K562 (cell line): Measurements from ENCODE around the gene PPM1E. TPM values are rescaled to one million over a fixed set of nuclear protein-coding genes. Genes with fewer than 3 reads are reported as not detected.

Experiments used
- ATAC-seq: fragments of 200-7000 bp; cut with Tn5 transposase; 3 replicates; pipeline ENCODE4 v1.9.1; 2020; ENCODE audit warnings: moderate library complexity
- BruUV-seq: library from RNA; stranded (reverse); fragments of 400-500 nt; replicated peaks from 2 replicates; lab custom pipeline; 2021; lab: Mats Ljungman, UMichigan
- CTCF ChIA-PET: fragments of 300-600 bp; formaldehyde crosslinking; extraction: SDS; loops from one replicate; lab custom pipeline; 2021; ENCODE audit warnings: low intra/inter-chr PET ratio; lab: Yijun Ruan, JAX
- POLR2A ChIA-PET: fragments of 300-600, 350-650 bp; sonication (Branson Sonifier 250); formaldehyde crosslinking; extraction: SDS; loops from one replicate; lab custom pipeline; 2021; ENCODE audit warnings: antibody characterized with exemption, inconsistent platforms; lab: Yijun Ruan, JAX
- DNase-seq, 4 experiments: peaks; one replicate each; pipeline versions ENCODE4 v3.0.0 to v3.0.0-alpha.2; 2011 to 2018; ENCODE audit warnings: low spot score in 3 of 4, mixed read lengths in 3 of 4; ENCODE audit errors: extremely low read depth in 1 of 4
- FAIRE-seq: peaks from 2 replicates; lab custom pipeline; 2011; peaks lifted over from hg19 to GRCh38; lab: Jason Lieb, UNC
- H2AFZ ChIP-seq: 2 replicates; pipeline ENCODE4 v1.6.0; 2011; ENCODE audit warnings: low read depth, low read length, control low read depth, inconsistent platforms
- H3K27ac ChIP-seq: fragments of 200-600 bp; 3 replicates; pipeline ENCODE4 v1.8.0; 2011; ENCODE audit warnings: low read depth, mild to moderate bottlenecking, control low read depth, inconsistent platforms, low read length, moderate library complexity, mixed read lengths; ENCODE audit errors: extremely low read depth
- H3K27me3 ChIP-seq, 2 experiments: fragments of 300-600 bp in 1 of 2; 2 replicates in 1 of 2; 3 replicates in 1 of 2; pipeline versions ENCODE4 v1.6.0 to v1.8.0; 2011; ENCODE audit warnings: inconsistent platforms in 2 of 2, low read length in 2 of 2, mild to moderate bottlenecking in 1 of 2, mixed read lengths in 1 of 2, moderate library complexity in 1 of 2; ENCODE audit not compliant: control insufficient read depth in 2 of 2, insufficient read depth in 2 of 2
- H3K36me3 ChIP-seq: fragments of 300-600 bp; 3 replicates; pipeline ENCODE4 v1.8.0; 2011; ENCODE audit warnings: mild to moderate bottlenecking, low read length, inconsistent platforms; ENCODE audit not compliant: control insufficient read depth, insufficient read depth
- H3K4me1 ChIP-seq, 2 experiments: fragments of 200-600 bp in 1 of 2; replicated peaks in 1 of 2; 2 replicates in 1 of 2; 3 replicates in 1 of 2; pipeline versions ENCODE4 v1.5.1 to v1.8.0; 2011; ENCODE audit warnings: inconsistent platforms in 2 of 2, low read length in 2 of 2, mild to moderate bottlenecking in 1 of 2, mixed read lengths in 1 of 2, moderate library complexity in 1 of 2; ENCODE audit not compliant: control insufficient read depth in 2 of 2, insufficient read depth in 2 of 2
- H3K4me2 ChIP-seq: 2 replicates; pipeline ENCODE4 v1.6.1; 2011; ENCODE audit warnings: low read length, control low read depth, inconsistent platforms, mixed read lengths; ENCODE audit not compliant: insufficient read depth
- H3K4me3 ChIP-seq: fragments of 200-600 bp; sonication (generic), shearing (Covaris generic); 2 replicates; pipeline ENCODE4 v1.5.1; 2016; ENCODE audit warnings: control low read depth, inconsistent platforms
- H3K79me2 ChIP-seq: fragments of 200-600 bp; 3 replicates; pipeline ENCODE4 v1.8.0; 2011; ENCODE audit warnings: low read length, inconsistent platforms; ENCODE audit not compliant: control insufficient read depth, insufficient read depth
- H3K9ac ChIP-seq, 2 experiments: 2 replicates each; pipeline versions ENCODE4 v1.6.0 to v1.6.1; 2011; ENCODE audit warnings: low read depth in 2 of 2, low read length in 2 of 2, control low read depth in 1 of 2, inconsistent platforms in 1 of 2, mild to moderate bottlenecking in 1 of 2, mixed read lengths in 1 of 2; ENCODE audit not compliant: insufficient read depth in 1 of 2
- H3K9me1 ChIP-seq: one replicate; pipeline ENCODE4 v1.6.0; 2011; ENCODE audit warnings: inconsistent platforms, mild to moderate bottlenecking, low read length, moderate library complexity; ENCODE audit not compliant: control insufficient read depth, insufficient read depth
- H3K9me3 ChIP-seq: replicated peaks from 2 replicates; pipeline ENCODE4 v1.5.1; 2011; ENCODE audit warnings: low read depth, low read length, inconsistent platforms; ENCODE audit not compliant: control insufficient read depth, insufficient read depth
- H4K20me1 ChIP-seq: replicated peaks from 2 replicates; pipeline ENCODE4 v1.6.1; 2011; ENCODE audit warnings: low read length, inconsistent platforms, mixed read lengths; ENCODE audit not compliant: control insufficient read depth, insufficient read depth
- CCNT2 ChIP-seq: IDR thresholded peaks from 2 replicates; pipeline ENCODE4 v1.6.1; 2011; ENCODE audit warnings: borderline replicate concordance, low read depth, mild to moderate bottlenecking, moderate library complexity, mixed read lengths, low read length; ENCODE audit not compliant: insufficient read length; ENCODE audit errors: extremely low read depth
- FOXA3 ChIP-seq, 2 experiments: fragments of 450-650 bp in 1 of 2; sonication (generic) in 1 of 2; formaldehyde crosslinking; IDR thresholded peaks in 1 of 2; conservative IDR thresholded peaks in 1 of 2; 2 replicates each; pipeline versions ENCODE4 v1.4.0 to v1.8.0; 2020 to 2022; ENCODE audit warnings: mild to moderate bottlenecking in 2 of 2, missing genetic modification reagents in 1 of 2
- LARP7 ChIP-seq: fragments of 450-650 bp; IDR thresholded peaks from 2 replicates; pipeline ENCODE4 v1.6.1; 2016
- PHTF2 ChIP-seq: fragments of 250-450 bp; sonication (Bioruptor Pico); IDR thresholded peaks from 2 replicates; pipeline ENCODE4 v1.5.0; 2021; ENCODE audit warnings: mild to moderate bottlenecking
- POLR2H ChIP-seq: IDR thresholded peaks from 2 replicates; pipeline ENCODE4 v1.6.1; 2016; ENCODE audit warnings: missing genetic modification characterization, low read depth, mild to moderate bottlenecking, control low read depth, missing compliant biosample characterization, moderate library complexity
- PPARD ChIP-seq: fragments of 250-450 bp; sonication (Bioruptor Pico); IDR thresholded peaks from 2 replicates; pipeline ENCODE4 v1.8.0; 2022; ENCODE audit warnings: inconsistent platforms, mild to moderate bottlenecking, moderate library complexity
- ZZZ3 ChIP-seq: fragments of 450-650 bp; IDR thresholded peaks from 2 replicates; pipeline ENCODE4 v1.6.1; 2016; ENCODE audit warnings: antibody characterized with exemption, mild to moderate bottlenecking, moderate library complexity
- WGBS: fragments of 100-300 bp; shearing (Covaris generic); methylation state at CpG from one replicate; pipeline ENCODE4 v1.1.6; 2016; ENCODE audit warnings: low coverage, mixed read lengths; ENCODE audit not compliant: insufficient coverage; ENCODE audit errors: missing lambda C conversion rate; 5-methylcytosine and 5-hydroxymethylcytosine counted together
- in situ Hi-C: fragments of 300-500 bp; cut with MboI; formaldehyde crosslinking; loops from 4 replicates; pipeline ENCODE4 v1.15.0; 2018; ENCODE audit warnings: inconsistent platforms, mixed read lengths
- intact Hi-C: fragments of 100-400 bp; cut with micrococcal nuclease; formaldehyde crosslinking; loops from 2 replicates; pipeline ENCODE4 v1.14.2; 2022
- polyA plus RNA-seq, 8 experiments: library from polyadenylated mRNA; depleted of rRNA in 4 of 8; stranded (reverse) in 5 of 8; unstranded in 3 of 8; fragments of >200 nt; fragmentation: Nextera tagmentation in 2 of 8; fragmentation: Illumina TruSeq in 1 of 8; extraction: Ambion mirVana in 2 of 8; extraction: Trizol in 1 of 8; gene quantifications; 2 replicates each; pipeline versions ENCODE4 v1.2.1 to v1.2.3, GENCODE V29; 2011 to 2014; ENCODE audit warnings: inconsistent platforms in 1 of 8, missing spikeins in 1 of 8
- total RNA-seq, 7 experiments: library from RNA; depleted of rRNA in 6 of 7; stranded (reverse); fragments of >200 nt in 6 of 7; fragmentation: Illumina TruSeq in 2 of 7; extraction: Trizol in 2 of 7; gene quantifications; 2 replicates each; pipeline versions ENCODE4 v1.2.1 to v1.2.3, GENCODE V29; 2011 to 2021; ENCODE audit warnings: low replicate concordance in 1 of 7
- TF ChIP-seq, protein P1 (sequence below), 2 experiments: fragments of 450-650 bp in 1 of 2; sonication (generic) in 1 of 2; formaldehyde crosslinking in 1 of 2; IDR thresholded peaks; 2 replicates each; pipeline versions ENCODE4 v1.7.1 to v1.9.0; 2016 to 2022; ENCODE audit warnings: inconsistent platforms in 1 of 2, mild to moderate bottlenecking in 1 of 2, missing genetic modification reagents in 1 of 2
- TF ChIP-seq, protein P2 (sequence below): fragments of 450-650 bp; IDR thresholded peaks from 2 replicates; pipeline ENCODE4 v1.6.1; 2018; ENCODE audit not compliant: partially characterized antibody

PPM1E gene
- total and polyA plus RNA-seq, 9 of the 15 experiments (the other 6 are each of a cell fraction or from before 2014, with no cell fraction given): 1.0 to 5.7 (median 4.7) TPM

DNA sequence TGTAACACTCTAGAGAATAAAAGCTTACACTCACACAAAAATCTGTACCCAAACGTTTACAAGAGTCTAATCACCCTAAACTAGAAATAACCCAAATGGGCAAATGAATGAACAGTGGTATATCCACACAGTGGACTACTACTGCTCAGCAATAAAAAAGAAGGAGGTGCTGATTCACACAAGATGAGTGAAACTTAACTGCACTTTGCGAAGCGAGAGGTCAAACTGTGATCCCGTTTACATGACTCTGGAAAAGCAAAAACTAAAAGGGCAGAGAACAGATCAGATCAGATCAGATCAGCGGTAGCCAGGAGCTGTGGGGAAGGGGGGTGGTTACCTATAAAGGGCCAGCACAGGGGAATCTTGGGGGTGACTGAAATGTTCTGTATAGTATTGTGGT, 237.7 kb downstream of the PPM1E start:
- BruUV-seq: no TSS peak
- no peaks in the 10 kb centered on the region for H4K20me1 ChIP-seq
- no peaks in the 10 kb centered on the region for H3K9me1 ChIP-seq
- H3K9ac ChIP-seq: no peak overlapping the region
- H3K9me3 ChIP-seq: no peaks in the 10 kb centered on the region
- in situ Hi-C loops: no loop called here
- H3K4me3 ChIP-seq: no peak overlapping the region
- no peak overlapping the region for H3K27ac ChIP-seq
- no peaks in the 10 kb centered on the region for H3K27me3 ChIP-seq
- DNase-seq (no peak), FAIRE-seq (no peak), ATAC-seq (no peak; the same call in 1 of the 3 replicates)
- POLR2A ChIA-PET: interaction anchor here (0.7 kb wide), 1 partner anchor 107 kb away, joined by 4 read pairs; no protein-coding TSS in a partner anchor
- H2AFZ ChIP-seq: no peak overlapping the region
- H3K79me2 ChIP-seq: no peaks in the 10 kb centered on the region
- no peaks in the 10 kb centered on the region for H3K4me1 ChIP-seq
- no peak overlapping the region for H3K4me2 ChIP-seq
- intact Hi-C loops: no loop called here
- peaks cover 11% of the 10 kb centered on the region; the same call in 1 of the 3 replicates for H3K36me3 ChIP-seq
- CTCF ChIA-PET: no interaction called here
- WGBS: 36% methylated on average over 5 of the region's 5 CpGs
- TF ChIP-seq ZZZ3: no peak
- no peak for TF ChIP-seq POLR2H (tag)
- no peak for TF ChIP-seq LARP7
- TF ChIP-seq, protein P1, sequence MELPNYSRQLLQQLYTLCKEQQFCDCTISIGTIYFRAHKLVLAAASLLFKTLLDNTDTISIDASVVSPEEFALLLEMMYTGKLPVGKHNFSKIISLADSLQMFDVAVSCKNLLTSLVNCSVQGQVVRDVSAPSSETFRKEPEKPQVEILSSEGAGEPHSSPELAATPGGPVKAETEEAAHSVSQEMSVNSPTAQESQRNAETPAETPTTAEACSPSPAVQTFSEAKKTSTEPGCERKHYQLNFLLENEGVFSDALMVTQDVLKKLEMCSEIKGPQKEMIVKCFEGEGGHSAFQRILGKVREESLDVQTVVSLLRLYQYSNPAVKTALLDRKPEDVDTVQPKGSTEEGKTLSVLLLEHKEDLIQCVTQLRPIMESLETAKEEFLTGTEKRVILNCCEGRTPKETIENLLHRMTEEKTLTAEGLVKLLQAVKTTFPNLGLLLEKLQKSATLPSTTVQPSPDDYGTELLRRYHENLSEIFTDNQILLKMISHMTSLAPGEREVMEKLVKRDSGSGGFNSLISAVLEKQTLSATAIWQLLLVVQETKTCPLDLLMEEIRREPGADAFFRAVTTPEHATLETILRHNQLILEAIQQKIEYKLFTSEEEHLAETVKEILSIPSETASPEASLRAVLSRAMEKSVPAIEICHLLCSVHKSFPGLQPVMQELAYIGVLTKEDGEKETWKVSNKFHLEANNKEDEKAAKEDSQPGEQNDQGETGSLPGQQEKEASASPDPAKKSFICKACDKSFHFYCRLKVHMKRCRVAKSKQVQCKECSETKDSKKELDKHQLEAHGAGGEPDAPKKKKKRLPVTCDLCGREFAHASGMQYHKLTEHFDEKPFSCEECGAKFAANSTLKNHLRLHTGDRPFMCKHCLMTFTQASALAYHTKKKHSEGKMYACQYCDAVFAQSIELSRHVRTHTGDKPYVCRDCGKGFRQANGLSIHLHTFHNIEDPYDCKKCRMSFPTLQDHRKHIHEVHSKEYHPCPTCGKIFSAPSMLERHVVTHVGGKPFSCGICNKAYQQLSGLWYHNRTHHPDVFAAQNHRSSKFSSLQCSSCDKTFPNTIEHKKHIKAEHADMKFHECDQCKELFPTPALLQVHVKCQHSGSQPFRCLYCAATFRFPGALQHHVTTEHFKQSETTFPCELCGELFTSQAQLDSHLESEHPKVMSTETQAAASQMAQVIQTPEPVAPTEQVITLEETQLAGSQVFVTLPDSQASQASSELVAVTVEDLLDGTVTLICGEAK (IDR thresholded peaks at IDR 0.05): no peak
- TF ChIP-seq, protein P1 (CRISPR knock-in tag; IDR thresholded peaks at IDR 0.05): no peak
- no peak for TF ChIP-seq PHTF2 (CRISPR knock-in tag)
- TF ChIP-seq, protein P2, sequence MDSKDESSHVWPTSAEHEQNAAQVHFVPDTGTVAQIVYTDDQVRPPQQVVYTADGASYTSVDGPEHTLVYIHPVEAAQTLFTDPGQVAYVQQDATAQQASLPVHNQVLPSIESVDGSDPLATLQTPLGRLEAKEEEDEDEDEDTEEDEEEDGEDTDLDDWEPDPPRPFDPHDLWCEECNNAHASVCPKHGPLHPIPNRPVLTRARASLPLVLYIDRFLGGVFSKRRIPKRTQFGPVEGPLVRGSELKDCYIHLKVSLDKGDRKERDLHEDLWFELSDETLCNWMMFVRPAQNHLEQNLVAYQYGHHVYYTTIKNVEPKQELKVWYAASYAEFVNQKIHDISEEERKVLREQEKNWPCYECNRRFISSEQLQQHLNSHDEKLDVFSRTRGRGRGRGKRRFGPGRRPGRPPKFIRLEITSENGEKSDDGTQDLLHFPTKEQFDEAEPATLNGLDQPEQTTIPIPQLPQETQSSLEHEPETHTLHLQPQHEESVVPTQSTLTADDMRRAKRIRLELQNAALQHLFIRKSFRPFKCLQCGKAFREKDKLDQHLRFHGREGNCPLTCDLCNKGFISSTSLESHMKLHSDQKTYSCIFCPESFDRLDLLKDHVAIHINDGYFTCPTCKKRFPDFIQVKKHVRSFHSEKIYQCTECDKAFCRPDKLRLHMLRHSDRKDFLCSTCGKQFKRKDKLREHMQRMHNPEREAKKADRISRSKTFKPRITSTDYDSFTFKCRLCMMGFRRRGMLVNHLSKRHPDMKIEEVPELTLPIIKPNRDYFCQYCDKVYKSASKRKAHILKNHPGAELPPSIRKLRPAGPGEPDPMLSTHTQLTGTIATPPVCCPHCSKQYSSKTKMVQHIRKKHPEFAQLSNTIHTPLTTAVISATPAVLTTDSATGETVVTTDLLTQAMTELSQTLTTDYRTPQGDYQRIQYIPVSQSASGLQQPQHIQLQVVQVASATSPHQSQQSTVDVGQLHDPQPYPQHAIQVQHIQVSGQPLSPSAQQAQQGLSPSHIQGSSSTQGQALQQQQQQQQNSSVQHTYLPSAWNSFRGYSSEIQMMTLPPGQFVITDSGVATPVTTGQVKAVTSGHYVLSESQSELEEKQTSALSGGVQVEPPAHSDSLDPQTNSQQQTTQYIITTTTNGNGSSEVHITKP: no peak
- TF ChIP-seq FOXA3 (CRISPR knock-in tag; conservative IDR thresholded peaks at IDR 0.05 in 1 of 2, IDR thresholded peaks at IDR 0.05 in 1 of 2): no peak
- no peak for TF ChIP-seq PPARD
- no peak for TF ChIP-seq CCNT2
